Muscle layer of duodenum (tissue), 2 donors: Measurements from ENCODE around the gene MCM3AP.

ENCODE experiments used
- H3K27ac ChIP-seq: one replicate; pipeline ENCODE4 v1.7.0; 2013; ENCODE audit warnings: mild to moderate bottlenecking, low read length
- H3K27me3 ChIP-seq: one replicate; pipeline ENCODE4 v1.7.0; 2013; ENCODE audit warnings: low read depth, mild to moderate bottlenecking, control low read depth, low read length
- H3K36me3 ChIP-seq, 2 donors: one replicate each; pipeline ENCODE4 v1.7.0; 2013; ENCODE audit warnings: low read length in 2 of 2, control low read depth in 1 of 2, mild to moderate bottlenecking in 1 of 2; ENCODE audit not compliant: insufficient read depth in 2 of 2, control insufficient read depth in 1 of 2
- H3K4me1 ChIP-seq, 2 donors: one replicate each; pipeline ENCODE4 v1.7.0; 2013; ENCODE audit warnings: low read length in 2 of 2, mild to moderate bottlenecking in 2 of 2, control low read depth in 1 of 2, moderate library complexity in 1 of 2; ENCODE audit not compliant: insufficient read depth in 2 of 2, control insufficient read depth in 1 of 2
- H3K4me3 ChIP-seq, 2 donors: one replicate each; pipeline ENCODE4 v1.7.0; 2013; ENCODE audit warnings: low read length in 2 of 2, low read depth in 1 of 2, mild to moderate bottlenecking in 1 of 2
- H3K9me3 ChIP-seq, 2 donors: one replicate each; pipeline ENCODE4 v1.7.0; 2013; ENCODE audit warnings: low read length in 2 of 2, control low read depth in 1 of 2, mild to moderate bottlenecking in 1 of 2; ENCODE audit not compliant: control insufficient read depth in 1 of 2
- donor health status: healthy.

Gene MCM3AP

DNA sequence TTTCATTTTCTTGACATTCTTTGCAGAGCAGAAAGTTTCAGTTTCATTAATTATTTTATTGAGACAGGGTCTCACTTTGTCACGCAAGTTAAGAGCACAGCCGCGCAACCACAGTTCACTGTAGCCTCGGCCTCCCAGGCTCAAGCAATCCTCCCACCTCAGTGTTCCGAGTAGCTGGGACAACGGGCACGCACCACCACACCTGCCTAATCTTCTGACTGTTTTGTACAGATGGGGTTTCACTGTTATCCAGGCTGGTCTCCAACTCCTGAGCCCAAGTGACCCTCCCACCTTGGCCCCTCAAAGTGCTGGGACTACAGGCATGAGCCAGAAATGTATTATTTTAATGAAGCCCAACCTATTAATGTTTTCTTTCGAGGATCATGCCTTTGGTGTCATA is 98.2 kb downstream of the MCM3AP start:
- H3K27ac ChIP-seq = no peak overlapping the region
- H3K9me3 ChIP-seq = no peaks in the 10 kb centered on the region
- H3K4me1 ChIP-seq = peaks cover 0 to 3% of the 10 kb centered on the region in 2 donors

DNA sequence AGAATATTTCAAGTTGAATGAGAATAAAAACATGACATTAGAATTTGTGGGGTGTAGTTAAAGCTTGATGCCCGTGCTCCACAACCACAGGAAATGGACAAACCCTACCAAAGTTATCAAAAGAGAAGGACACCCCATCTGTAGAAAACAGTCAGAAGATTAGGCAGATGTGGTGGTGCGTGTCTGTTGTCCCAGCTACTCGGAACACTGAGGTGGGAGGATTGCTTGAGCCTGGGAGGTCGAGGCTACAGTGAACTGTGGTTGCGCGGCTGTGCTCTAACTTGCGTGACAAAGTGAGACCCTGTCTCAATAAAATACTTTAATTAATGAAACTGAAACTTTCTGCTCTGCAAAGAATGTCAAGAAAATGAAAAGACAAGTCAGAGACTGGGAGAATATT is 99.7 kb downstream of the MCM3AP start:
- Histone ChIP-seq H3K27me3 (no peaks in the 10 kb centered on the region), H3K4me3 (no peak overlapping the region), H3K9me3 (no peaks in the 10 kb centered on the region), H3K36me3 (peaks cover 0 to 3% of the 10 kb centered on the region in 2 donors), H3K27ac (peak overlapping the region; percentile 27), H3K4me1 (peaks cover 0 to 3% of the 10 kb centered on the region in 2 donors)

More for the DNA sequence above, 98.2 kb downstream of the MCM3AP start:
- Histone ChIP-seq H3K36me3 (peaks cover 0 to 19% of the 10 kb centered on the region in 2 donors), H3K27me3 (no peaks in the 10 kb centered on the region), H3K4me3 (no peak overlapping the region)
